Breast epithelium (tissue), 3 donors: ENCODE results near the gene MGST1.

ENCODE experiments used
- CTCF ChIP-seq, 3 donors: fragments of 450-650 bp; IDR thresholded peaks; one replicate each; pipeline ENCODE4 v1.5.1; 2016 to 2017; ENCODE audit warnings: antibody characterized with exemption in 3 of 3, mild to moderate bottlenecking in 3 of 3, moderate library complexity in 3 of 3
- POLR2A ChIP-seq: fragments of 450-650 bp; IDR thresholded peaks from one replicate; pipeline ENCODE4 v1.6.1; 2016; ENCODE audit warnings: antibody characterized with exemption, mild to moderate bottlenecking, moderate library complexity
- POLR2AphosphoS5 ChIP-seq, 3 donors: sonication (generic); formaldehyde crosslinking; IDR thresholded peaks; one replicate each; pipeline ENCODE4 v1.6.1; 2017; ENCODE audit warnings: antibody characterized with exemption in 3 of 3

GRCh38 chr12:16324772-16325171 is 22.7 kb upstream of the MGST1 start:
- TF ChIP-seq POLR2A (no peak), CTCF (IDR thresholded peaks at IDR 0.05) (no peak), POLR2AphosphoS5 (IDR thresholded peaks at IDR 0.05) (no peak)
